Stimulated activated CD4-positive, alpha-beta T cell treated with anti-CD3 and anti-CD28 coated beads, Interleukin-12 subunit alpha, Interleukin-12 subunit beta, amount 100 ng/mL, for 4 hours (primary cell): ENCODE data around the gene MEF2B.
"Not testable (repeated sequence)": the region's sequence is repeated elsewhere in the genome, so short reads cannot be mapped to it uniquely, and the experiment has no call there.

Source experiments
- DNase-seq: peaks from one replicate; pipeline ENCODE4 v3.0.0-alpha.2; 2020

The MEF2B gene

DNA sequence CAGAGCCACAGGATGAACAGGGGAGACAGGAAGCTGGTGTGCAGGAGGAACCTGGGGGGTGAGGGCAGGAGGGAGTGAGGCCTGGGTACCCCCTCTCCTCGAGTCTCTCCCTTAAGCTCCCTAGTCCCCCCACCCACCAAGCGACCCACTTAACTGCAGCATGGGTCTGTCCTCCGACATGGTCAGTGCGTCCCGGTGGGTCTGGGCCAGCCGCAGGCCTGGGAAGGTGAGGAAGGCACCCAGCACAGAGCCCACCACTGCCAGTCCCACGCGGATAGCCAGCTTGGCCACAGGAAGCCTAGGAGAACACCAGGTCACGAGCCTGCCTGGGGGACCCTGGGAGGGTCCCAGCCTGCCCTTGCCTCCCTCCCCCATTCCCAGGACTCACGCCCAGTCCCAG, 48.7 kb downstream of the MEF2B start:
- DNase-seq = no peak

DNA sequence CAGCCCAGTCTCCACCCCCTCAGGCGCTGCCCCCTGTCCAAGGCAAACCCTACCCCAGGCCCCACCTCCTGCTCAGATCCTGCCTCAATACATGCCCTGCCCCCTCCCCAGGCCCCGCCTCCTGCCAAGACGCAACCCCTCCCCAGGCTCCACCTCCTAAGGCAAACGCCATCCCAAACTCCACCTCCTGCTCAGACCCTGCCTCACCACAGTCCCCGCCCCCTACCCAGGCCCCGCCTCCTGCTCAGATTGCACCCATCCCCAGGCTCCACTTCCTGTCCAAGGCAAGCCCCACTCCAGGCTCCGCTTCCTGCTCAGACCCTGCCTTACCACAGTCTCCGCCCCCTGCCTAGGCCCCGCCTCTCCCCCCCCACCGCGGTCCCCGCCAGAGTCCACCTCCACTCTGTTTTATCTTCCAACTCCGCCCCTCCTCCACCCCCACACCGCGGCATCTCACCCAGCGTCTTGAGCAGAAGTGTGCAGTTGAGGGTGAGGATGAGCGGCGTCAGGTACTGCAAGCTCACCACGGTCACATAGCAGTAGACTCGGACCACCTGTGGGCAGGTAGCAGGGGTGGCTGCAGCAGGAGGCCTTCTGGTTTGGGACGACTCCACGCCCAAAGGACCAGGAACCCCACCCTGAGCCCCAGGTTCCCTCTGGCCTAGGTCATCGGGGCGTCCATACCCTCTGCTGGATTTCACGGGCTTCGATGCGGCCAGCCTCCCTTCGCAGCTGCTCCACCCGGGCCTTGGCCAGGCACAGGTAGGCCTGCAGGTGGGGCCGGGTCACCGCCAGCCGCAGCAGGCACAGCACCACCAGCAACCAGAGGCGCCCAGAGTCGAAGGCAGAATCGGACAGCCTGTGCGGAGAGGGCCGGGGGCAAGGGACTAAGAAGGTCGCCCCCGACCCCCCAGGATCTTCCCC, 49.5 kb downstream of the MEF2B start:
- no peak for DNase-seq

DNA sequence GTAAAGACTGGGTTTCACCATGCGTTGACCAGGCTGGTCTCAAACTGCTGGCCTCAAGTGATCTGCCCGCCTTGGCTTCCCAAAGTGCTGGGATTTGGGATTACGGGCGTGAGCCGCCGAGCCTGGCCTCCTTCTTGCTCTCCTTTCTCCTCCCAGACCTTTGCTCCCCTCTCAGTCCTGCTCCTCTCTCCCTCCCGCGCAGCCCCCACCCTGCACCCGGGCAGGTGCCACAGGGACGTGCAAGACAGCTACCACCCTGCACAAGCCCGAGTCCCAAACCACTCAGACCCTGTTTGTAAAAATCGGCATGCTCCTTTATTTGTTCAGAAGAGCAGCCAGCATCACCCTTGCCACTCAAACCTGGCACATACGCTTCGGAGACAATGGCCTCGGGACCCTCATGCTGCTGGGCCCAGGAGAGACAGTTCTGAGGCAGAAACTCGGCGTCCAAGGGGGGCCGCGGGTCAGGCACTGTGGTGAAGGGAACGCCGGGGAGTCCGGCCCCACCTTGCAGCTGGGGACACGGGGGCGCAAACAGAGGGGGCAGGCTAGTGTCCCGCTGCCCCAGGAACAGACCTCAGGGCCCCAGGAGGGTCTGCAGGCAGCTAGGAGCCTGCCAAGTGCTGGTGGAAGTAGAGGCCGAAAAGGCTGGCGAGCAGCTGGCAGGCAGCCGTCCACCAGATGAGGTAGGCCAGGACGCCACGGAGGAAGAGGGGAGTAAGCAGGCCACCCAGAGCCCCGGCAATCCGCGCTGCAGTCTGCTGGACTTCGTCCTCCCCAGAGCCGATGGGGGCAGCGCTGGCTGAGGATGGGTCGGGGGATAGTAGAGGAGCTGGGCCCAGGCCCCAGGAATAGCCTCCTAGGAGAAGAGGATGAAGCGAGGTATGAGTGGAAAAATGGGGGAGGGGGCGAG, 50.5 kb downstream of the MEF2B start:
- DNase-seq = no peak

DNA sequence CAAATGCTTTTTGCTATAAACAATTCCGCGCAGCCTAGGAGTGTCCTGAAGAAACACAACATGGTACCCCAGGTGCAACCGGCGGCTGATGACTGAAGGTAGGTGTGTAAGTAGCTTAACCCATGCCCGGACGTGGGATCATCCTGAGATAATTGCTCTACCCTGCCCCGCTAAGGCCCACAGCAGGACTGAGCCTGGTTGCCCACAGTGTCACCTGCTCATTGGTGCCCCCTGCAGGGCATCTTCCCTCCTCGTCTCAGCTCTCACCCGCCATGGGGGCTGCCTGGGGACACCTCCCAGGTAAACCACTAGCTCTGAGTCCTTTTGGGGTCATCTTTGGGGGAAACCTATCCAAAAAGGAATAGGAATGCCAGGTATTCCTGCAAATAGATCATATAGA, 54.1 kb downstream of the MEF2B start:
- DNase-seq = peak; percentile 49

DNA sequence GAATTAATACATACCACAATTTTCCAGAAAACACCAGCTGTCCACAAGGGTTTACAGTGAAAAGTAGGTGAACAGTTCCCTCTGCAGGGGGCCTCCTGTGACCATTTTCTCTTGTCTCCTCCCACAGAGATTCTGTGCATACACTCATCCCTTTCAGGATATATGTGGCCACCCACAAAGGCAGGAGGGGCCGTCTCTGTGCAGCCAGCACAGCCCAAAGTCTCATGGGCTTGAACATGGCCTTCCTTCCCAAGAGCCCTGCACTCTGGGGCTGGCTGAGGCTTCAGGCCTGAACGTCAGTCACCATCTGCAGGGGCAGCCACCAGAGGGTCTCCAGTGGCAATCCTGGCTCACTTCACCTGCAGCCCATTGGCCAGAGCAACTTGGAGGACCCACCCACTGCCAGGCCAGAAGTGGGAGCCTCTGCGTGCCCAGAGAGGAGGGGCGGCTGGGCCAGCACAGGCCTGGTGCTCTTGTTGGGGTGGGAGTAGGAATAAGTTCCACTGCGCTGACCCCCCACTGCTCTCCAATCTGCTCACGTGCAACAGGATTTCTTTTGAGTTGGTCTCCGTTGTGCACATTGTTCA, 56.9 kb downstream of the MEF2B start:
- DNase-seq = no peak

DNA sequence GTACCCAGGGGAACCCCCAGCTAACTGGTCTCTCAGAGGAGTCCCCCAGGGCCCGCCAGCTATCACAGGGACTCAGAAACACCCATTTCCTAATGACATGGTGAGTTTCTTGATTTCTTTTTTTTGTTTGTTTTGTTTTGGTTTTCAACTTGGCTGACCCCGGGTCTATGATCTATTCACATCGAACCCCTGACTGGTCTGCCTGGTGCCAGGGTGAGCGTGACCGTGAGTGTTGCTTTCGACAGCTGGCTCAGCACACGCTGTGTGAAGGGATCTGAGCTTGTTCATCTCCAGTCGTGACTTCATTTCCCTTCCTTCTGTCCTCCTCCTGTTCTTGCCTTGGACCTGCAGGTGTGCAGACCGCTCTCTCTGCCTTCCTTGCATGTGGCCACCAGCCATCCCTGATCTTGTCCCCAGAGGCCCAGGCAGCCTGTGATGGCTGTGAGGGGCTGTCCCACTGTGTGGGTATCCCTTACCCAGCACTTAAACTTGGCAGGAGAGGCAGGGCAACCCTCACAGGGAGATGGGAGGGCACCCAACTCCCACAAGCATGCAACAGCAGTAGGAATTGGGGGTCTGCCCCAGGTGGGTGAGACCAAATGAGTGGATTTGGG, 58.0 kb downstream of the MEF2B start:
- no peak for DNase-seq

DNA sequence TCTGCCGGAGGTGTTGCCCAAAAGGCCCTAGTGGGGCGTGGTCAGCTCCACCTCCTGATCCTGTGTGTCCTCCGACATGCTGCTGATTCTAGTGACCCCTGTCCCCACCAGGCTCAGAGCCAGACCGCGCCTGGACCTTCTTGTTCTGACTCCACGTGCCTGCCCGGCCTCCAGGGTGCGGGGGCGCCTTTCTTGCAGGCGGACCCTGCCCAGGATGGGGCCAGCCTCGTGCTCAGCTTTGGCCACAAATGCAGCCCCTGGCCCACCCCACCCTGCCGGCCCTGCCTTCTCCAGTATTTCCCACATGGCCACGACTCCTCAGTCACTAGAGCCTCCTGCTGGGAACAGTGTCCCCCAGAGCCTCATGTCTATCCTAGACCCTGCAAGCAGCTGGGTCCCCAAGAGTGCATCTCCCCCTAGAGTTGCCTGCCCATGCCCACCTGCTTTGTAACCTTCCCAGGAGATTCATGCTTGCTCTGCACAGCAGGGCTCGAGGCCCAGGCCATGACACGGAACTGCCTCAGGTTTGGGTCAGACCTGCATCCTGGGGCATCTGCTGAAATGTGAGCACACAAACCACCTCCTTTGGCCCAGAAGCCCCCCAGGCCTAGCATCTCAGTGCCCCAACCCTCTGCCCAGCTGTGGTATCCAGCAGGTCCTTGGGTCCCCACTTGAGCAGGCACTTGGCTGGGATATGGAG, 58.8 kb downstream of the MEF2B start:
- no peak for DNase-seq

DNA sequence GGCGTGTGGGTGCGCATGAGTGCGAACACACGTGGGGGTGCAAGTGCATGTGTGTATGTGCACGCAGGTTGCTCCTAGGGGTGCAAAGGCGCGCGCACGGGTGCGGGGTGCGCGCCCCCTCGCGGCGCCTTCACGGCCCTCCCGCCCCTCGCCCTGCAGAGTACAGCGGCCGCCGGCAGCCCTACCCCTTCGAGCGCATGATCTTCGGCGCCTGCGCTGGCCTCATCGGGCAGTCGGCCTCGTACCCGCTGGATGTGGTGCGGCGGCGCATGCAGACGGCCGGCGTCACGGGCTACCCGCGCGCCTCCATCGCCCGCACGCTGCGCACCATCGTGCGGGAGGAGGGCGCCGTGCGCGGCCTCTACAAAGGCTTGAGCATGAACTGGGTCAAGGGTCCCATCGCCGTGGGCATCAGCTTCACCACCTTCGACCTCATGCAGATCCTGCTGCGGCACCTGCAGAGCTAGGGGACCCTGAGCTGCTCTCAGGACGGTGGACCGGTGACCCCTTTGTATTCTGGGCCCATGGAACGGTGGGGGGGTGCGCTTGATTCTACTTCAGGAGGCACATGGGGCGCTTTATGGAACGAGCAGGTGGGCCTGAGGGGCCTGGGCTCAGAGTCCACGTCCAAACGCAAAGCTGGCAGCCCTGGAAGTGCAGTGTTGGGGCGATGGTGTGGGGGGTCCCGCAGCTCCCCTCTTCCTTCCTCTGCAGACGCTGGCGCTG, 59.5 kb downstream of the MEF2B start:
- peak; percentile 6 for DNase-seq

DNA sequence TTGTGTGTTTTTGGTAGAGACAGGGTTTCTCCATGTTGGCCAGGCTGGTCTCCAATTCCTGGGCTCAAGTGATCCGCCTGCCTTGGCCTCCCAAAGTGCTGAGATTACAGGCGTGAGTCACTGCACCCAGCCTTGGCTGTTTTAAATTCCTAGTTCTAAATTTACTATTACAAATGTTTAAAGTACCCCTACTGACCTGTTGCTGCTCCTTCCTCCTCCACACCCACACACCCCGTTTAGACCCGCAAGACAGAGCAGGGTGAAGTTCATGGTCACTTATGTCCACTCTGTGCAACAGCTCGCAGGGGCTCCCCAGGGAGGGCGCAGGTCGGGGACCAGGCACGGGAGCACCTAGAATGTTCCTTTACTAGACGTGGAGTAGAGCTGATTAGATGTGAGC, 60.5 kb downstream of the MEF2B start:
- DNase-seq = no peak

- no peak for DNase-seq
Observed at GRCh38 chr19:19107654-19108053, 62.4 kb downstream of the MEF2B start.

- not testable (repeated sequence) for DNase-seq
Observed at GRCh38 chr19:19106938-19107337, 63.1 kb downstream of the MEF2B start.

GRCh38 chr19:19106056-19106551, 64.0 kb downstream of the MEF2B start:
- no peak for DNase-seq

GRCh38 chr19:19105365-19106055, 64.6 kb downstream of the MEF2B start:
- no peak for DNase-seq

DNA sequence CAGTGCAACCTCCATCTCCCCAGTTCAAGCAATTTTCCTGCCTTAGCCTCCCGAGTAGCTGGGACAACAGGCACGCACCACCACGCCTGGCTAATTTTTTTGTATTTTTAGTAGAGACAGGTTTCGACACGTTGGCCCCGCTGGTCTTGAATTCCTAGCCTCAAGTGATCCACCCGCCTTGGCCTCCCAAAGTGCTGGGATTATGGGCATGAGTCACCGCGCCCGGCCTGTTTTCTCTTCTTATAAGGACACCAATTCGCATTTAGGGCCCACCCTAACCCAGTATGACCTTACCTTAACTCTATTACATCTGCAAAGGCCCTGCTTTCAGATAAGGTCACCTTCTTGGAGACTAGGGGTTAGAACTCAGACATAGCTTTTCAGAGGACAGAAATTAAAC, 66.9 kb downstream of the MEF2B start:
- DNase-seq = no peak

DNA sequence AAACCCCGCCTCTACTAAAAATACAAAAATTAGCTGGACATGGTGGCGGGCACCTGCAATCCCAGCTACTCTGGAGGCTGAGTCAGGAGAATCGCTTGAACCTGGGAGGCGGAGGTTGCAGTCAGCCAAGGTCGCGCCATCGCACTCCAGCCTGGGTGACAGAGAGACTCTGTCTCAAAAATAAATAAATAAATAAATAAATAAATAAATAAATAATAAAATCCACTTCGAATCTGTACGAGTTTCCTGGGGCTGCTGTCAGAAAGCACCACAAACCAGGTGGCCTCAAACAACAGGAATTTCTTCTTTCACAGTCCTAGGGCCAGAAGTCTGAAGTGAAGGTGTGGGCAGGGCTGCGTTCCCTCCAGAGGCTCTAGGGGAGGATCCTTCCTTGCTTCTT, 67.5 kb downstream of the MEF2B start:
- not testable (repeated sequence) for DNase-seq

DNA sequence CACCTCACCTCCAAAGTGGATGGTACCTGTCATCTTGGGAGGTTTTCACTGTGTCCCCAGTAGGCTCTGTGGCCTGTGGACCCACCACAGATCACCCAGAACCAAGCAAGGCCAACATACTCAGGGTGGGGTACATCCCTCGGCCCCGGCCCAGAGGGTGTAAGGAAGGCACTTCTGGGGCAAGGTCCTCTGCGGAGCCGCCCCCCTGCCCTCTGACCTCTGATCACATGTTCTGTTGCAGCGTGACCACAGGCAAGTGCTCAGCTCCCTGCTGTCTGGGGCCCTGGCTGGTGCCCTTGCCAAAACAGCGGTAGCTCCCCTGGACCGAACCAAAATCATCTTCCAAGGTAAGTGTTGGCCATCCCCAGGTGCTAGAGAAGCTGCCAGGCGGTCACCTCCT, 68.5 kb downstream of the MEF2B start:
- no peak for DNase-seq

DNA sequence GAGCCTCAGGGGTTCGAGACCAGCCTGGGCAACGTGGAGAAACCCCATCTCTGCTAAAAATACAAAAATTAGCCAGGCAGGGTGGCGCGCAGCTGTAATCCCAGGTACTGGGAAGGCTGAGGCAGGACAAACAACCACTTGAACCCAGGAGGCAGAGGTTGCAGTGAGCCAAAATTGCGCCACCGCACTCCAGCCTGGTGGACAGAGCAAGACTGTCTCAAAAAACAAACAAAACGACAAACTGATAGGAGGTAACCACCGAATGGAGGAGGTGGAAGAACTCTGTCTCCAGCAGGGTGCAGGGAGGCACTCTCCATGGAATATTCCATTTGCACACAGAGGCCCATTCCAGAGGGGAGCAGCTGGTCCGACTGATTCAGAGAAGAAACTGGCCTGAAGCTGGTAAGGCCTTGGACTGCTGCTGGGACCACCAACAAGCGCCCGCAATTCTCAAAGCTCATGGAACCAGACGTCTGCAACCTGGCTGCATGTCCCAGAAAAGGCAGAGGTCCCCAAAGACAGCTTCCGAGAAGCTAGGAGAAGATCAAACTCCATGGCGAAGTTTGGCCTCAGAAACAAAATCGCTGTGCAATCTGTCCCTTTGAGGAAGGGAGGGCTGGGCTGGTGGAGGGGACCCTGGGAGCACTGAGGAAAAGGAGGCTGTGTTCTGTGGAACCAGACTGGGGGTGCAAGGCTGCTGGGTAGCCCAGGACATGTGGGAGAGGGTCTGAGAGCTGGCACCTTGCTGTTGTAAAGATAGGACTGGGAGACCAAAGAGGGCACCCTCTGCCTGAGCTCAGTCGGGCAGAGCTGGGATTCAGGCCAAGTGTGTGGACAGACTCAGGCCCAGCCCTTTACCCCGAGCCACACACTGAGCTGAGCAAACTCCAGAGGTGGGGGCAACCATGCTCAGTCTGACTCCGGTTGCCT, 71.1 kb downstream of the MEF2B start:
- DNase-seq = no peak

- no peak for DNase-seq
Observed at GRCh38 chr19:19098084-19098702, 71.9 kb downstream of the MEF2B start.
